22Rv1 (cell line): ENCODE measurements around the gene UXT.

Experiments
- H3K27ac ChIP-seq: fragments of 450-650 bp; 2 replicates; pipeline ENCODE4 v1.5.1; 2017
- ZFX ChIP-seq: fragments of 450-650 bp; IDR thresholded peaks from 2 replicates; pipeline ENCODE4 v1.6.1; 2017; ENCODE audit warnings: antibody characterized with exemption, borderline replicate concordance
- TF ChIP-seq, protein P1 (sequence below): fragments of 450-650 bp; IDR thresholded peaks from 2 replicates; pipeline ENCODE4 v1.5.1; 2017; ENCODE audit warnings: mild to moderate bottlenecking

Gene UXT

DNA sequence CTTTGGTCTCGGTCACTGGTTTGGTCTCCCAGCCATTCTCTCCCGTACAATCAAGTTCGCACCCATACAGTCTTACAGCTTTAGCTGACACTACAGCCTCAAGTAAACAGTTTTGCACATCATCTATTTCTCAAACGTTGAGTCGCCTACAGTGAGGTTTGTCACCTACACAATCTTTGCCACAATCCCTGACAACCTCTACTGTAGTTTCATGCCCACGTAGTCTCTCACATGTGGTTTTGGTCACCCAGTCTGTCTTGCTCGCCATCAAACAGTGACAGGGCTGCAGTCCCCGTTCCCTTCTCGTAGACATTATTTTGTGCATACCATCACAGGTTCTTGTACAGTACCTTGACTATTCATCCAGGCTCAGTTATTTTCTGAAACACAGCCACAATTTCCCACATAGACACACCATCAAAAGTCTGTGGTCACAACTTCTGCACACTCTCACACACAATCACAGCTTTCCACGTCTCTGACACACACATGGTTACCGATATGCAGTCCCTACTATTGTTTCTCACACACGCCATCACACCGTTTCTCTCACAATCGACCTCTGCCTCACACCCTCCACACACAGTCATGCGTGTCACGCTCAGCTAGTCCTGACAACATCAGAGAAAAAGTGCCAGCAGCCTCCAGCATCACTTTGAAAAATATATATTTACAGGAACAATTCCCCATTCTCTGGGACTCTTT lies 24.0 kb downstream of the UXT start:
- TF ChIP-seq, protein P1, sequence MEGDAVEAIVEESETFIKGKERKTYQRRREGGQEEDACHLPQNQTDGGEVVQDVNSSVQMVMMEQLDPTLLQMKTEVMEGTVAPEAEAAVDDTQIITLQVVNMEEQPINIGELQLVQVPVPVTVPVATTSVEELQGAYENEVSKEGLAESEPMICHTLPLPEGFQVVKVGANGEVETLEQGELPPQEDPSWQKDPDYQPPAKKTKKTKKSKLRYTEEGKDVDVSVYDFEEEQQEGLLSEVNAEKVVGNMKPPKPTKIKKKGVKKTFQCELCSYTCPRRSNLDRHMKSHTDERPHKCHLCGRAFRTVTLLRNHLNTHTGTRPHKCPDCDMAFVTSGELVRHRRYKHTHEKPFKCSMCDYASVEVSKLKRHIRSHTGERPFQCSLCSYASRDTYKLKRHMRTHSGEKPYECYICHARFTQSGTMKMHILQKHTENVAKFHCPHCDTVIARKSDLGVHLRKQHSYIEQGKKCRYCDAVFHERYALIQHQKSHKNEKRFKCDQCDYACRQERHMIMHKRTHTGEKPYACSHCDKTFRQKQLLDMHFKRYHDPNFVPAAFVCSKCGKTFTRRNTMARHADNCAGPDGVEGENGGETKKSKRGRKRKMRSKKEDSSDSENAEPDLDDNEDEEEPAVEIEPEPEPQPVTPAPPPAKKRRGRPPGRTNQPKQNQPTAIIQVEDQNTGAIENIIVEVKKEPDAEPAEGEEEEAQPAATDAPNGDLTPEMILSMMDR, result no peak
- TF ChIP-seq ZFX, result no peak
- H3K27ac ChIP-seq, result no peak overlapping the region

DNA sequence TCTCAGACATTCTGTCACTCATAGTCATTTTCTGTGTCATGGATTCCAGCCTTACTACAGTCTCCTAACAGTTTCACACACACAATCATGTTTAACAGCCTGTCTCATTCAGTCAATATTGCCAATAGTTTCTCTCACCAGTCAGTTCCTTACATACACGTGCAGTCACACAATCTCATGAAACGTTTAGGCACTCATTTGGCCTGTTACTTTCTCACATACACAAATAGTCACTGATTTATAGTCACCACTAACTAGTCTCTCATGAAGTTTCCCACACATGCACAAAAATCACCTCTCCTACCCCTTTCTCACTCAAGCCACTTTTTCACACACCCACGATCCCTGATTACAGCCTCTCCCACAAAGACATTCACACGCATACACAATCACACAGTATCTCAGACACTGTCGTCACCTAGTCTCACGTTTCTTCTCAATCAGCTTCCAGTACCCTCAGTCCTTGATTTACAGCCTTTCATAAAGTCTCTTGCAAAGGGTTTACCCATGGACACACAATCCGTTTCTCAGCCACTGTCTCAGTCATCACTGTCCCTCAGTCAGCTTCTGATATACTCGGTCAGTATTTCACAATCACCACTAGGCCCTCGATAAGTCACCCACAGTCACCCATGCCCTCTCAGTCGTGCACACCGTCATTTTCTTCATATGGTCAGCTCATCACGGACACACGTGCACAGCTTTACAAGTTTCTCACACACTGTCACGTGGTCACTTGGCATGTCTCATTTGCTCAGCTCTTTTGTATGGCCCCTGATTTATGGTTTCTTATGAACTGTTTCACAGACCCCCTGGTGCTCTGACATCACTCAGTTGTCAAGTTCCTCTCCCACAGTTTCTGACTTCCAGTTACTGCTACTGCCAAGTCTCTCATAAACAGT lies 25.0 kb downstream of the UXT start:
- no peak for TF ChIP-seq ZFX
- TF ChIP-seq, protein P1, result no peak
- no peak overlapping the region for H3K27ac ChIP-seq

DNA sequence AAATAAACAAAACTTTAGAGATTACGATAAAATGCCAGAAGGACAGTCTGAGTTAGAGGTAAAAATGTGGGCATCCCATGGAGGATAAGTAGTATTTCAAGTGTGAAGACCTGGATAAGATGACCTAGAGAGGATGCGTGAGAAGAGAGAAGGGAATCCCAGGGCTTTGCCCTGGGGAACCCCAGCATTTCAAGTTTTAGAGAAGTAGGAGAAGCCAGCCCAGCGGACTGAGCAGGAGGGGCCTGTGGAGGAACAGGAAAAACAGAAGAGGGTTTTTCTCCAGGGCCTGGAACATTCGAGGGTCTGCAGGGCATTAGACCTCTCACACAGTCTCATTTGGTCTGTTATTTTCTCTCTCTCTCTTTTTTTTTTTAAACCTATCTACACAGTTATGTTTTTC lies 26.3 kb downstream of the UXT start:
- TF ChIP-seq, protein P1, result no peak
- TF ChIP-seq ZFX, result no peak
- H3K27ac ChIP-seq, result no peak overlapping the region

DNA sequence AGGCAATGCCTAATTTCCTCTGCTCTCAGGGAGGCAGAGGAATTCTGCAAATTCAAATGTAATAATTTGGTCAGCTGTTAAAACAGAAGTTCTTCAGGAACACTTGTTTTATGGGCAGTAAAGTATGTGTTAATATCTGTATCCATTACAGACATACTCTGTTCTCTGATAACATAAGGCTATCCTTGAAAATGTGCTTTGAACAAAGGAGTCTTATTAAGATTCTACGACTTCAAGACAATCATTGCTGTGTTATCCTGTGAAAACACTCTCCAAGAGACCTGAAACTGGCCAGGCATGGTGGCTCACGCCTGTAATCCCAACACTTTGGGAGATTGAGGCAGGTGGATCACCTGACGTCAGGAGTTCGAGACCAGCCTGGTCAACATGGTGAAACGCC lies 27.3 kb downstream of the UXT start:
- TF ChIP-seq ZFX, result no peak
- TF ChIP-seq, protein P1, result no peak
- no peak overlapping the region for H3K27ac ChIP-seq

DNA sequence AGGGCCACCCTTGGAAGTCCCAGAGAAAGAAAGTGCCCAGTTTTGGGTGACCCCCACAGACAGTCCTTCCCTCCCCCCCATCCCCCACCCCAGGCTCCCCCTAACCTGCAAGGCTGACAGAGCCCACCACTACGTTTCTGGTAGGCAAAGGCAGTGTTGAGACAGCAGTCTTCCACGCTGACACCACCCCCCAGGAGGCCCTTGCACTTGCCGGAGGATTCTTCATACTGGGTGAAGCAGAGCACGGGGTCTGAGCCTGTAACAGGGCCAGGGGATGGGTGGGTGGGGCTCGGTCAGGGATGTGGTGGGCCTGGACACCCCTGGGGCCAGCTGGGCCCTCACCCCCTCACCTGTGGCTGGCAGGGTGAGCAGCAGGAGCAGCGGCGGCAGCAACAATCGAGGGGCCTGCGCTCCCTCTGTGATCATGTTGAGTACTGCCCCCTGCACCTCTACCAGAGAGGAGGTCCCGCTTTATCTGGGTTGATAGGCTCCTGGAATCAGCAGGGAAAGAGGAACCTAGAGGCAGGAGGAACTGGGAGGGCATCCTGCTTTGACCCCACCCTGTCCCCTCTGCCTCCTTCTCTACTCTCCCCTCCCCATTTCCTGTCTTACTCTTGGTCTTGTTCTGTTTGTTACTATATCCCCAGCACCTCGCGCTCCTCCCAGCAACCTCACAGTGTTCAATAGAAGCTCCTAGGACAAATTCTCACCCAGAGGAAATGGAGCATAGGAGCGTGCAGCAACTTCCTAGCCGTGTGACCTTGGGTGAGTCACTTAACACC lies 29.4 kb downstream of the UXT start, which contains the start of gene CFP:
TSS of gene CFP (minus strand) at position 512 of the 782 bp plus-strand sequence. CDS start at position 426, 86 bp downstream.
- TF ChIP-seq, protein P1, result no peak
- TF ChIP-seq ZFX, result no peak
- H3K27ac ChIP-seq, result no peak within 1 kb of the TSS

DNA sequence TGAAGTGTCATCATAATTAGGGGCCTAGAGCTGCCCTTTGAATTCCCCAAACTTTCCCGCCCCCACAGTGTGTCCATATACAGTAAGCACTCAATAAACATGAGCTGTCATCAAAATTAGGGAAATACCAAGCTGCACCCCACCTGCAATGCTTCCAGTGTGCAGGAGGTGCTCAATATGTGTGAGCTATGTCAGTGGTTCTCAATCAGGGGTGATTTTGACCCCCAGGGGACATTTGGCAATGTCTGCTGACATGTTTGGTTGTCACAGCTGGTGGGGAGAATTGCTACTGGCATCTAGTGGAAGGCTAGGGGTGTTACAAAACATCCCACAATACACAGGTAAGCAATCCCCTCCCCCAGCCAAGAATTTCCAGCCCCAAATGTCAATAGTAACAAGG lies 30.0 kb downstream of the UXT start:
- TF ChIP-seq ZFX, result no peak
- TF ChIP-seq, protein P1, result no peak
- H3K27ac ChIP-seq, result no peak overlapping the region
